ENCODE data around the gene TMEM51.
"Not testable (repeated sequence)": the region's sequence is repeated elsewhere in the genome, so short reads cannot be mapped to it uniquely, and the experiment has no call there.

TMEM51 gene

GRCh38 chr1:15154480-15155036 lies 1.0 kb downstream of the TMEM51 start:
- DNase-seq (ENCODE audit: low read depth, low spot score), result peak; percentile 57

DNA sequence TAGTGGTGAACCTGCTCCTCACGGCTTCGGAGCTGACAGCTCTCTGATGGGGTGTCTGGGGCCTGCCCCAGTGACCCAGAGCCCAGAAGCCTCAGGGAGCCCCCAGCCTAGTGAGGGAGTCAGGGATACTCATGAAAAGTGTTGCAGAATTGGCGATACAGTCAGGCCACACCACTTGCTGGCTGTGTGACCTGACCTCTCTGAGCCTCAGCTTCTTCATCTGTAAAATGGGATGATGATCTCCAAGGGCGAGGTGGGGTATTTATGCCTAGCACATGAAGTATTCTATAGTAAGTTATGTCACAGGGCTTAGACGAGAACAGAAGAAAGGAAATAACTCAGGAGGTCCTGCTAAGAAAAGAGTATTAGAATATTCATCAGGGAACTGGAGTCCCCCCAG lies 1.6 kb downstream of the TMEM51 start:
- no peak for DNase-seq (ENCODE audit: low read depth, low spot score)

DNA sequence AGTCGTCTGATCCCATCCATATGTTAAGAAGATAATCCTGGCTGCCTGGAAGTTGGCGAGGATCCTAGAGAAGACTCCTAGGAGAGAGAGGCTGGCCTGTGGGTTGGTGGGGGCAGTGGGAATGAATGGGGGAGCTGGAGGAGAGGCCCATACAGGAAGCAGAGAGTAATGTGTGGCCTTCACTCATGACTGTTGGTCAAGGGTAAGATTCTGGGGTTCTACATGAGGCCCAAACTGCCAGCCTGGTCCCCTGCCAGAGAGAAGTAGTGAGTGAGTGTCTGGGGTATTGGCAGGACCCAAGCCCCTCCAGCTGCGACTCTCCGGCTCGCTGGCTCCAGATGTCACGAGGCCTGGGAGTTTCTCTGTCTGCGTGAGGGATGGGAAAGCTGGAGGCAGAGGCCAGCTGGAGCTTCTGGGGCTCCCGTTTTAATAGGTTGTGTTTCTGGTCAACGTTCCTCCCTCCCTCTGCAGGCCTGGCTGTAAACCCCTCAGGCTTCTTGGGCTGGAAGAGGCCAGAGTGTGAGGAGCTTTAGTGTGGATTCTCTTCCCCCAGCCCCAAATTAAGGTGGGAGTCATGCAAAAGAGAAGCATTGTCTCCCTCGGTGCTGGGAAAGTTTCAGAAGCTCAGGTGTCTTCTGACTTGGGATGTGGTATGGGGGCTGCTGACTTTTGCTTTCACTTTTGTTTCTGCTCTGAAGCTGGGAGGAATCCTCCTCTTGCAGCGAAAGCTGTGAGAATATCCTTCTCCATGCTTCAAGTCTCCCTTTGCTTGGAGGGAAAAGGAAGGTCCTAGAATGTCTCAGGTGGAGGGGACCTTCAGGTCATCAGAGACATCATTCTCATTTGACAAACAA lies 2.6 kb downstream of the TMEM51 start:
- no peak for DNase-seq (ENCODE audit: low read depth, low spot score)

GRCh38 chr1:15156807-15157380 lies 3.3 kb downstream of the TMEM51 start:
- DNase-seq (ENCODE audit: low read depth, low spot score), result peak; percentile 47

DNA sequence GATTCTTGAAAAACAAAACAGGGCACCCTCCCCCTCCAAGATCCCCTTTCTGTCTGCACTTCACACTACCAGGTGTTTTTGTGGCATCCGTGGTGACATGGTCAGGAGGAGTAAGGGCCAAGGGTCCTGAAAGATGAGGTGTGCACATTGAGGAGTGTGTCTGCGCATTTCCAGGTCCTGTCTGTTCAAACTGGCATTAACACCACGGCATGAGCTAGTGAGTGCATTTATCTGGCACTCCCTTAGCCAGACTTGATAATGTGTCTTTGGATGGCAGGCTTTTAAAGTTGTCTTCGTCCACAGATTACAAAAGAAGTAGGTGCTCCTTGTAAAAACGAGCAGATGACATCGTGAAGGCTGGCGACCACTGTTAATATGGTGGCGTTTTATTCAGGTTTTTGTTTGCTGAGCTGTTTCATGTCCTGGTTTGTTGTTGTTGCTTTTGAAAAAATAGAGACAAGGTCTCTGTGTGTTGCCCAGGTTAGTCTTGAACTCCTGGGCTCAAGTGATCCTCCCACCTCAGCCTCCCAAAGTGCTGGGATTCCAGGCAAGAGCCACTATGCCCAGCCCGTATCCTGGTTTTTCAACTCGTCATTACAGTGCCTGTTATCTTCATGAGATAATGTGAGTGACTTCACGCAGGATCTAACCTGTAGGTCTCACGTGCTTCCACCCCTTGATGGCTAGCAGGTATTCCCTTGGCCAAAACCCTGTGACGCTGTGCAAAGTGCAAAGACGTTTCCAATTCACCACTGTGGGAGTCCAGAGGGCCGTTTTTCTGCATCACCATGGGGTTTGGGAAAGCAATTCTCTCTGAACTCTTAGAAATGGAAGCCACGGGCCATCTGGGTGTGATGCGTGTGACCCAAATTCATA lies 4.2 kb downstream of the TMEM51 start:
- no peak for DNase-seq (ENCODE audit: low read depth, low spot score)

GRCh38 chr1:15158506-15159165 lies 5.1 kb downstream of the TMEM51 start:
- DNase-seq (ENCODE audit: low read depth, low spot score), result no peak

DNA sequence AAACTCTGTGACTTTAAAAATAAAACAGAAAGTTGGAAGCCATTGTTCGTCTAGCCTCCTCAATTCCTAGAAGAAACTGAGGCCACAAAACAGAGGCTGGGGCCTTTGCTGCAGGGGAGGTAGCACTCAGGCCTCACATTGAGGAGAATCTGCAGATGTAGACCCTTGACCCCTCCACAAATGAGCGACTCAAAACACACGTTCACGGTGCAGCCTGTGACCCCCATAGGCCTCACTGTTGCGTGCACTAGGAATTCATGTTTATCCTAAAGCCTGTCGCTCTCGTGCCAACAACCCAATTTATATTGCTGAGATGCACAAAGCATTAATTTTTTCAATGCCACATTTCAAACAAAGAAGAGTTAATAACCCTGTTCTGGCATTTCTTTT lies 5.6 kb downstream of the TMEM51 start:
- no peak for DNase-seq (ENCODE audit: low read depth, low spot score)

DNA sequence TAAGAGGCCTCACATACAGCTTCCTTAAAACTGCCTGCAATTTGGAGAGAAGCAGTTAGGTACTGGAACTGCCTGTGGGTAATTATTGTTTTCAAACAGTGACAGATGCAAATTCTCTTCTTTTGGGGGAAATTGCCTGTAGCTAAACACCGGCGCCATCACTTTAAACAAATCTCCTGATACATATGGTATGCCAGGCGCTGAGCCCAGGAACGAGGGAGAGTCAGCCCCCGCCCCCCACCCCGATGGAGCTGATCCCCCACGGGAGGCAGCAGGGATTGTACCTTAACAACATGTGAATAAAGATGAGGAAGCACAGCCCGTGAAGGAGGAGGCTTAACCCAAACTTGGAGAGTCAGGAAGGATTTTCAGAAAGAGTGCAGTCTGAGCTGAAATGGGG lies 7.1 kb downstream of the TMEM51 start:
- DNase-seq (ENCODE audit: low read depth, low spot score), result no peak

DNA sequence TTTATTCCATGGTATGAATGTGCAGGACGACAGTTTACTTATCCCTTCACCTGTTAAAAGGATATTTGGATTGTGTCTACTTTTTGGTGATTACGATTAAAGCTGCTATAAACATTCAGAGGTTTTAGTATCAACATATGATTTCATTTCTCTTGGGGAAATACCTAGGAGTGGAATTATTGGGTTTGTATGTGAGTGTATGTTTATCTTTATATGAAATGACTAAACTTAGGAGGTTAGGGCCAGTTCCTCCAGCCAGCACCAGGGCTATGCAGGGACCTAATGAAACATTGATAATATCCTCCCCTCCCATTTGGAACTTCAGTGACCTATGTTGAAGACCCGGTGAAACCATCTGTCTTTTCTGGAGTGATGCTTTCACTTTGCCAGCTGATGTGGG lies 13.8 kb downstream of the TMEM51 start:
- no peak for DNase-seq (ENCODE audit: low read depth, low spot score)

GRCh38 chr1:15168479-15168878 lies 14.9 kb downstream of the TMEM51 start:
- DNase-seq (ENCODE audit: low read depth, low spot score), result no peak

- no peak for DNase-seq (ENCODE audit: low read depth, low spot score)
These were observed 16.5 kb downstream of the TMEM51 start for GRCh38 chr1:15170071-15170470.

- DNase-seq (ENCODE audit: low read depth, low spot score), result no peak
These were observed 17.8 kb downstream of the TMEM51 start for GRCh38 chr1:15171271-15171908.

GRCh38 chr1:15172405-15173259 lies 19.1 kb downstream of the TMEM51 start:
- no peak for DNase-seq (ENCODE audit: low read depth, low spot score)

DNA sequence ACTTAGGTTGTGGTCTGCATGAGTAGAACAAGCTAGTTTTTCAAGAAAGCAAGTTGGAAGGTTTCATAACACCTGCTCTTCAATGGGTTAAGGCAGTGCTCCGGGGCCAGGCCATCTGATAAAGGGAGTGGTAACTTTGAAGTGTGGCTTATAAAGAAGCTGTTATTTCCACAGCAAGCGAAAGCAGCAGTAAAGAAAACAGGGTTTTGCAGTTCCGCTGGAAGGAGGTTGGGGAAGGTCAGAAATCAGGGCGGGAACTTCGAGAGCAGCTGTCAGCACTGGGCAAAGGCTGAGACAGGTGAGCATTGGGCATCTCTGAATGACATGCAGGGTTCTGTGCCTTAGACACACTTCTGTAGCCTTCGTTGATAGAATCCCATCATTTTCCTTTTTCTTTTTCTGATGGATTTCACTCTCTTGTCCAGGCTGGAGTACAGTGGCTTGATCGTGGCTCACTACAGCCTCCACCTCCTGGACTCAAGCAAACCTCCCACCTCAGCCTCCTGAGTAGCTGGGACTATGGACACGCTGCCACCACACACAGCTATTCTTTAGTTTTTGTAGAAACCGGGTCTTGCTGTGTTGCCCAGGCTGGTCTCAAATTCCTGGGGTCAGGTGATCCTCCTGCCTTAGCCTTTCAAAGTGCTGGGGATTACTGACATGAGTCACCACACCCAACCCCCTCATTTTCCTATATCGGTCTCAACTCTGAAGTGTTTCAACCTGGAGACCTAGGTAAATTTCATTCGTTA lies 20.5 kb downstream of the TMEM51 start:
- DNase-seq (ENCODE audit: low read depth, low spot score), result no peak

DNA sequence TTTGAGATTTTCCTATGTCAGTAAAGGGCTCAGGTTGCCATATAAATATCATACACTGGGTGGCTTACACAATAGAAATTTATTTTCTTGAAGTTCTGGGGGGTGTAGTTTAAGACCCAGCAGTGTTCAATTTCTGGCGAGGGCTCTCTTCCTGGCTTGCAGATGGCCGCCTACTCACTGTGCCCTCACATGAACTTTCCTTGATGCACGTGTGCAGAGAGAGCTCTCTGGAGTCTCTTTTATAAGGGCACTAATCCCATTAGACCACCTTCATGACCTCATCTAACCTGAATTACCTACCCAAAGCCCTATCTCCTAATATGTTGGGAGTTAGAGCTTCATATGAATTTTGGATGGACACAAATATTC lies 21.1 kb downstream of the TMEM51 start:
- DNase-seq (ENCODE audit: low read depth, low spot score), result no peak

DNA sequence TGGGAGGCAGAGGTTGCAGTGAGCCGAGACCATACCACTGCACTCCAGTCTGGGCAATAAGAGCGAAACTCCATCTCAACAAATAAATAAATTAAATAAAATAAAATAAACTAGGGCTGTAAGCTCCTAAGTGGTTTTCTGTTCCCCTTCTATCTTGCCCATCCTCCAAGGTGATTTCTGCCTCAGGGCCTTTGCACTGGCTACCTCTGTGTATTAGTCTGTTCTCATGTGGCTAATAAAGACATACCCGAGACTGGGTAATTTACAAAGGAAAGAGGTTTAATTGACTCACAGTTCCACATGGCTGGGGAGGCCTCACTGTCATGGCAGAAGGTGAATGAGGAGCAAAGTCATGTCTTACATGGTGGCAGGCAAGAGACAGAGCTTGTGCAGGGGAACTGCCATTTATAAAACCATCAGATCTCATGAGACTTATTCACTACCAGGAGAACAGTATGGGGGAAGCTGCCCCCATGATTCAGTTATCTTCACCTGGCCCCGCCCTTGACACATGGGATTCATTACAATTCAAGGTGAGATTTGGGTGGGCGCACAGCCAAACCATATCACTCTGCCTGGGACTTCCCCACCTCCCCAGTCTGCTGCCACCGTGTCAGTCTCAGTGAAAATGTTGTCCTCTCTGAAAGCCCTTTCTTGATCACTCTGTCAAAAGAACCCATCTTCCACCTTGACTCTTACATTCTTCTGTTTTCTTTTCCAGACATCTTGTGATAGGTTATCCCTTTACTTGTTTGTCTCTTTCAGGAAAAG lies 22.0 kb downstream of the TMEM51 start:
- not testable (repeated sequence) for DNase-seq (ENCODE audit: low read depth, low spot score)

DNA sequence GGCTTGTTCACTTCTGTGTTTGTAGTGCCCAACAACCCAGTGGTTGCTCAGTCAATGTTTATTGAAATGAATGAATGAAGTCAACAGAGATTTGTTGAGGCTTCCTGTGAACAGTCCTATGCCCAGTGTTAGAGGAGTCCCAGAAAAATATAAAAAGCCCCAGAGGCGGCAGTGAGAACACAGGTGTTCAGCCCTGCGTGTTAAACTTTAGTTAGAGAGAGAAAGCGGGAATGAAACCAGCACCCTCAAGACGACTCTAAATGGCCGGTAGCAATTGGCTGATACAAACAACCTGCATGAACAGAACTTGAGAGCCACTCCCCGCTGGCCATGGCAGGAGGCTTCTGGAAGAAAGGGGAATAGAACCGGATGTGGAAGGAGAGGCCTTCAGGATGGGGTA lies 22.6 kb downstream of the TMEM51 start:
- no peak for DNase-seq (ENCODE audit: low read depth, low spot score)

GRCh38 chr1:15176898-15177665 lies 23.5 kb downstream of the TMEM51 start:
- DNase-seq (ENCODE audit: low read depth, low spot score), result no peak
